Neural cell (in vitro differentiated cells): ENCODE measurements around the gene PLEKHG5. TPM values are rescaled to one million over a fixed set of nuclear protein-coding genes. Genes with fewer than 3 reads are reported as not detected.

Experiments used
- H2AFZ ChIP-seq: fragments of 200-600, 300-800 bp; sonication (generic), shearing (Covaris generic); 2 replicates; pipeline ENCODE4 v1.6.0; 2014; ENCODE audit warnings: low read depth, mild to moderate bottlenecking, antibody characterized with exemption, low read length, moderate library complexity
- H3F3A ChIP-seq: fragments of 200-600 bp; shearing (Covaris generic); 2 replicates; pipeline ENCODE4 v1.6.1; 2016; ENCODE audit warnings: mild to moderate bottlenecking, moderate library complexity, mixed read lengths, antibody characterized with exemption, low read length; ENCODE audit not compliant: insufficient read depth, poor library complexity, severe bottlenecking
- H3K27ac ChIP-seq: fragments of 200-600, 300-800 bp; sonication (generic), shearing (Covaris generic); 2 replicates; pipeline ENCODE4 v1.5.1; 2014; ENCODE audit warnings: mild to moderate bottlenecking, low read length, moderate library complexity
- H3K27me3 ChIP-seq: fragments of 300-800, 200-600 bp; sonication (generic), shearing (Covaris generic); 2 replicates; pipeline ENCODE4 v1.6.0; 2014; ENCODE audit warnings: mild to moderate bottlenecking, low read depth, low read length, moderate library complexity; ENCODE audit not compliant: insufficient read depth
- H3K36me3 ChIP-seq: fragments of 300-800, 200-600 bp; sonication (generic), shearing (Covaris generic); 2 replicates; pipeline ENCODE4 v1.5.1; 2014; ENCODE audit warnings: mild to moderate bottlenecking, antibody characterized with exemption, low read length, moderate library complexity; ENCODE audit not compliant: insufficient read depth
- H3K4me2 ChIP-seq: fragments of 300-800, 200-600 bp; sonication (generic), shearing (Covaris generic); 2 replicates; pipeline ENCODE4 v1.6.0; 2014; ENCODE audit warnings: mild to moderate bottlenecking, low read length
- H3K4me3 ChIP-seq: fragments of 300-800, 200-600 bp; sonication (generic), shearing (Covaris generic); 2 replicates; pipeline ENCODE4 v1.5.1; 2014; ENCODE audit warnings: mild to moderate bottlenecking, low read length, moderate library complexity
- H3K79me2 ChIP-seq: fragments of 200-600 bp; shearing (Covaris generic); replicated peaks from 2 replicates; pipeline ENCODE4 v1.6.0; 2014; ENCODE audit warnings: mild to moderate bottlenecking, low read length, moderate library complexity; ENCODE audit not compliant: insufficient read depth
- H3K9ac ChIP-seq: fragments of 300-800, 200-600 bp; sonication (generic), shearing (Covaris generic); 2 replicates; pipeline ENCODE4 v1.6.1; 2016; ENCODE audit warnings: mild to moderate bottlenecking, low read length, mixed read lengths
- H3K9me2 ChIP-seq: fragments of 200-600 bp; shearing (Covaris generic); 2 replicates; pipeline ENCODE4 v1.6.1; 2016; ENCODE audit warnings: mild to moderate bottlenecking, low read length, mixed read lengths; ENCODE audit not compliant: insufficient read depth
- H3K9me3 ChIP-seq: fragments of 200-600, 300-800 bp; sonication (generic), shearing (Covaris generic); 2 replicates; pipeline ENCODE4 v1.6.1; 2016; ENCODE audit warnings: mild to moderate bottlenecking, mixed run types, low read length, moderate library complexity, mixed read lengths
- H4K20me1 ChIP-seq: fragments of 200-600 bp; shearing (Covaris generic); 2 replicates; pipeline ENCODE4 v1.6.1; 2016; ENCODE audit warnings: mild to moderate bottlenecking, mixed run types; ENCODE audit not compliant: insufficient read depth
- EP300 ChIP-seq: fragments of 450-650 bp; conservative IDR thresholded peaks from 2 replicates; pipeline ENCODE4 v1.6.1; 2014; ENCODE audit warnings: antibody characterized with exemption, mild to moderate bottlenecking, moderate library complexity; ENCODE audit not compliant: poor library complexity, severe bottlenecking
- EZH2 ChIP-seq: fragments of 200-600, 300-800 bp; shearing (Covaris generic), sonication (generic); IDR thresholded peaks from 2 replicates; pipeline ENCODE4 v1.6.1; 2014; ENCODE audit warnings: antibody characterized with exemption, low read length, borderline replicate concordance, mild to moderate bottlenecking; ENCODE audit not compliant: insufficient read depth, poor library complexity, severe bottlenecking
- MXI1 ChIP-seq: fragments of 450-650 bp; conservative IDR thresholded peaks from 2 replicates; pipeline ENCODE4 v1.6.1; 2014; ENCODE audit warnings: antibody characterized with exemption, mild to moderate bottlenecking; ENCODE audit not compliant: poor library complexity, severe bottlenecking
- POLR2AphosphoS5 ChIP-seq: IDR thresholded peaks from 2 replicates; pipeline ENCODE4 v1.6.1; 2012
- RAD21 ChIP-seq: fragments of 450-650 bp; conservative IDR thresholded peaks from 2 replicates; pipeline ENCODE4 v1.6.1; 2014; ENCODE audit warnings: antibody characterized with exemption, mild to moderate bottlenecking, moderate library complexity
- SMC3 ChIP-seq: fragments of 450-650 bp; conservative IDR thresholded peaks from 2 replicates; pipeline ENCODE4 v1.6.1; 2014; ENCODE audit warnings: antibody characterized with exemption, mild to moderate bottlenecking, moderate library complexity; ENCODE audit not compliant: poor library complexity
- TAF1 ChIP-seq: IDR thresholded peaks from 2 replicates; pipeline ENCODE4 v1.6.1; 2012; ENCODE audit warnings: low read depth
- polyA plus RNA-seq: library from polyadenylated mRNA; depleted of rRNA; stranded (reverse); fragments of >200 nt; gene quantifications from 2 replicates; pipeline ENCODE4 v1.2.3, GENCODE V29; 2014
- TF ChIP-seq, protein P1 (sequence below): IDR thresholded peaks from 2 replicates; pipeline ENCODE4 v1.6.1; 2012; ENCODE audit warnings: borderline replicate concordance
- TF ChIP-seq, protein P2 (sequence below): fragments of 450-650 bp; IDR thresholded peaks from 2 replicates; pipeline ENCODE4 v1.5.1; 2014; ENCODE audit warnings: antibody characterized with exemption, mild to moderate bottlenecking, moderate library complexity; ENCODE audit not compliant: poor library complexity, severe bottlenecking

The PLEKHG5 gene
- polyA plus RNA-seq, 1 donor from 2014 or later = 24.0 TPM

DNA sequence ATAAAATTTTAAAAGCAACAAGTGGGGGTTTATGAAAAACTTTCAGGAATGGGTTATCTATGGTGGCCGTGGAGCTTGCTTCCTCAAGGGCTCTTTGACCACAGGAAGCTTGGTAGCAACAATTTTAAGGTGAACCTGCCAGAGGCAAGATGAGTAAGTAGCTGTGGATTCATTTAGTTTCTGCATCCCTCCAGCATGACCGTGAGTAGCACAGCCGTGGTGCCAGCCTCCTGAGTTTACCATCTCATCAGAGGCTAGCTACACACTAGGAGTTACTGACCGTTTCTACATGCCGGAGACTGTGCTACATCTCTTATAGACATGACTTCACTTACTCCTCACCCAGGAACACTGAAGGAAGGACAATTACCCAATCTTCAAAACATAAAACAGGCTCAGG lies 30.1 kb upstream of the PLEKHG5 start:
- Histone ChIP-seq H2AFZ (no peak overlapping the region), H4K20me1 (no peaks in the 10 kb centered on the region), H3K27me3 (no peaks in the 10 kb centered on the region), H3K4me3 (no peak overlapping the region), H3K4me2 (no peak overlapping the region), H3K36me3 (no peaks in the 10 kb centered on the region), H3F3A (no peaks in the 10 kb centered on the region), H3K27ac (no peak overlapping the region), H3K9ac (no peak overlapping the region), H3K9me3 (no peaks in the 10 kb centered on the region), H3K9me2 (no peaks in the 10 kb centered on the region), H3K79me2 (no peaks in the 10 kb centered on the region)
- no peak for TF ChIP-seq SMC3
- no peak for TF ChIP-seq POLR2AphosphoS5
- no peak for TF ChIP-seq EZH2

DNA sequence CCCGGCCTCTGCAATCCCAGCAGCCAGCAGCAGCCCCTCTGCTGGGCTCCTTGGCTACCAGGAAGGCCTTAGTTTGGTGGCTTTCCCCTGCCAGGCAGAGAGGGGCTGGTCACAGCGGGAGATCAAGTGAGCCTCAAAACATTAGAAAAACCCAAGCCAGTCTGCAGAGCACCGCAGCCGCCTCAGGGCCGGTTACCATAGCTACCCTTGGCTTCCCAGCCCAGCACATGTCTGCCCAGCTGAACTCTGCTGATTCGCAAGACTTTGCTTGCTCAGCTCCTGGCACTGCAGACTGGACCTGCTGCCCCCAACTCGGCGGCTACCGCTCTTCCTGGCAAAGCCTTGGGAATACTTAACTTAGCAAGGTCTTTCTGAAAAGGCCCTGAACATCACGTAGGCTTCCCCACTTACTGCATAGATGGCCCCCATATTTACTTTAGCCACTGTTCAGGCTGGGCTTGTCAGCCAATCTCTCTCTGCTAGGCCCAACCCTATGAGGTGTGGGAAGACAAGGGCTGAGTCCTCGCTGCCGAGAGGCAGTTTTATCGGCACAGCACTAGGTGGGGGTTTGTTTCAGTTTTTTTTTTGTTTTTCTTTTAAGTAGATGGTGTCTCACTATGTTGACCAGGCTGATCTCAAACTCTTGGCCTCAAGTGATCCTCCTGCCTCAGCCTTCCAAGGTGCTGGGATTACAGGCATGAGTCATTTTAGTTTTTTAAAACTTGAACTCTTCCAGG lies 28.6 kb upstream of the PLEKHG5 start:
- H3K27ac ChIP-seq = no peak overlapping the region
- H3K9me2 ChIP-seq = no peaks in the 10 kb centered on the region
- H3K9me3 ChIP-seq = no peaks in the 10 kb centered on the region
- H3K9ac ChIP-seq = no peak overlapping the region
- no peaks in the 10 kb centered on the region for H3F3A ChIP-seq
- no peaks in the 10 kb centered on the region for H3K36me3 ChIP-seq
- H3K27me3 ChIP-seq = no peaks in the 10 kb centered on the region
- H3K4me2 ChIP-seq = no peak overlapping the region
- no peaks in the 10 kb centered on the region for H3K79me2 ChIP-seq
- no peaks in the 10 kb centered on the region for H4K20me1 ChIP-seq
- no peak overlapping the region for H2AFZ ChIP-seq
- peak; percentile 90 for TF ChIP-seq MXI1
- no peak for TF ChIP-seq SMC3
- TF ChIP-seq POLR2AphosphoS5 = no peak
- no peak for TF ChIP-seq EZH2
- H3K4me3 ChIP-seq = no peak overlapping the region

DNA sequence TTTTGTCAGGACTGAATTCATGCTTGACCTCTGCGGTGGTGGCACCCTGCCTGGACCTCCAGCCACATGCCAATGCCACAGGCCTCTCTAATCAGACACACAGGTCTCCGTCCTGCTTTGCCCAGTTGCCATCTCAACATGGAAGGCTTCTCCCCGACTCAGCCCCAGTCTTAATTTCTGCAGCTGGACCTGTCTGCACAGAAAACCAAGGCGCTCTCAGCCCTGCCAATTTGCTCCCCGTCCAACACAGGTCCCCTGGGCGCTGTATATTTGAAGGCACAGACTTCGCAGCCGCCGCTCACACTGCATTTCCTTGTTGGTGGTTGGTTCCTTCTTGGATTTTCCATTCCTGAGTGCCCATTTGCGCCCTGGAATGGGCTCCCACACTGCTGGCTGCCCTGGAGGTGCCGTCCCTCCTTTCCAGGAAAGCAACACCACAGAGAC lies 28.0 kb upstream of the PLEKHG5 start:
- H3K4me3 ChIP-seq = no peak overlapping the region
- H3K79me2 ChIP-seq = no peaks in the 10 kb centered on the region
- no peaks in the 10 kb centered on the region for H3F3A ChIP-seq
- no peaks in the 10 kb centered on the region for H3K27me3 ChIP-seq
- no peaks in the 10 kb centered on the region for H3K9me2 ChIP-seq
- TF ChIP-seq EZH2 (no peak), RAD21 (no peak), TAF1 (no peak), SMC3 (no peak), MXI1 (no peak), EP300 (no peak), POLR2AphosphoS5 (no peak)
- TF ChIP-seq, protein P1, sequence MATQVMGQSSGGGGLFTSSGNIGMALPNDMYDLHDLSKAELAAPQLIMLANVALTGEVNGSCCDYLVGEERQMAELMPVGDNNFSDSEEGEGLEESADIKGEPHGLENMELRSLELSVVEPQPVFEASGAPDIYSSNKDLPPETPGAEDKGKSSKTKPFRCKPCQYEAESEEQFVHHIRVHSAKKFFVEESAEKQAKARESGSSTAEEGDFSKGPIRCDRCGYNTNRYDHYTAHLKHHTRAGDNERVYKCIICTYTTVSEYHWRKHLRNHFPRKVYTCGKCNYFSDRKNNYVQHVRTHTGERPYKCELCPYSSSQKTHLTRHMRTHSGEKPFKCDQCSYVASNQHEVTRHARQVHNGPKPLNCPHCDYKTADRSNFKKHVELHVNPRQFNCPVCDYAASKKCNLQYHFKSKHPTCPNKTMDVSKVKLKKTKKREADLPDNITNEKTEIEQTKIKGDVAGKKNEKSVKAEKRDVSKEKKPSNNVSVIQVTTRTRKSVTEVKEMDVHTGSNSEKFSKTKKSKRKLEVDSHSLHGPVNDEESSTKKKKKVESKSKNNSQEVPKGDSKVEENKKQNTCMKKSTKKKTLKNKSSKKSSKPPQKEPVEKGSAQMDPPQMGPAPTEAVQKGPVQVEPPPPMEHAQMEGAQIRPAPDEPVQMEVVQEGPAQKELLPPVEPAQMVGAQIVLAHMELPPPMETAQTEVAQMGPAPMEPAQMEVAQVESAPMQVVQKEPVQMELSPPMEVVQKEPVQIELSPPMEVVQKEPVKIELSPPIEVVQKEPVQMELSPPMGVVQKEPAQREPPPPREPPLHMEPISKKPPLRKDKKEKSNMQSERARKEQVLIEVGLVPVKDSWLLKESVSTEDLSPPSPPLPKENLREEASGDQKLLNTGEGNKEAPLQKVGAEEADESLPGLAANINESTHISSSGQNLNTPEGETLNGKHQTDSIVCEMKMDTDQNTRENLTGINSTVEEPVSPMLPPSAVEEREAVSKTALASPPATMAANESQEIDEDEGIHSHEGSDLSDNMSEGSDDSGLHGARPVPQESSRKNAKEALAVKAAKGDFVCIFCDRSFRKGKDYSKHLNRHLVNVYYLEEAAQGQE = no peak
- TF ChIP-seq, protein P2, sequence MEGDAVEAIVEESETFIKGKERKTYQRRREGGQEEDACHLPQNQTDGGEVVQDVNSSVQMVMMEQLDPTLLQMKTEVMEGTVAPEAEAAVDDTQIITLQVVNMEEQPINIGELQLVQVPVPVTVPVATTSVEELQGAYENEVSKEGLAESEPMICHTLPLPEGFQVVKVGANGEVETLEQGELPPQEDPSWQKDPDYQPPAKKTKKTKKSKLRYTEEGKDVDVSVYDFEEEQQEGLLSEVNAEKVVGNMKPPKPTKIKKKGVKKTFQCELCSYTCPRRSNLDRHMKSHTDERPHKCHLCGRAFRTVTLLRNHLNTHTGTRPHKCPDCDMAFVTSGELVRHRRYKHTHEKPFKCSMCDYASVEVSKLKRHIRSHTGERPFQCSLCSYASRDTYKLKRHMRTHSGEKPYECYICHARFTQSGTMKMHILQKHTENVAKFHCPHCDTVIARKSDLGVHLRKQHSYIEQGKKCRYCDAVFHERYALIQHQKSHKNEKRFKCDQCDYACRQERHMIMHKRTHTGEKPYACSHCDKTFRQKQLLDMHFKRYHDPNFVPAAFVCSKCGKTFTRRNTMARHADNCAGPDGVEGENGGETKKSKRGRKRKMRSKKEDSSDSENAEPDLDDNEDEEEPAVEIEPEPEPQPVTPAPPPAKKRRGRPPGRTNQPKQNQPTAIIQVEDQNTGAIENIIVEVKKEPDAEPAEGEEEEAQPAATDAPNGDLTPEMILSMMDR = no peak
- no peaks in the 10 kb centered on the region for H3K9me3 ChIP-seq
- no peaks in the 10 kb centered on the region for H3K36me3 ChIP-seq
- H3K4me2 ChIP-seq = no peak overlapping the region
- no peak overlapping the region for H3K9ac ChIP-seq
- H4K20me1 ChIP-seq = no peaks in the 10 kb centered on the region
- H3K27ac ChIP-seq = no peak overlapping the region
- no peak overlapping the region for H2AFZ ChIP-seq
